Right ventricle myocardium superior (tissue), 1 donor: Measurements from ENCODE around the gene VPS13C. TPM values are rescaled to one million over a fixed set of nuclear protein-coding genes. Genes with fewer than 3 reads are reported as not detected.

ENCODE experiments used
- ATAC-seq: fragments of 200-7000 bp; cut with Tn5 transposase; one replicate; pipeline ENCODE4 v1.9.1; 2020; ENCODE audit warnings: mild to moderate bottlenecking; ENCODE audit not compliant: poor library complexity
- DNase-seq: peaks from one replicate; pipeline ENCODE4 v3.0.0-alpha.2; 2020
- intact Hi-C: fragments of 100-400 bp; cut with DNase I; formaldehyde crosslinking; loops from one replicate; pipeline ENCODE4 v1.11.2; 2022
- long read RNA-seq: library from polyadenylated mRNA; unstranded; transcript quantifications from one replicate; pipeline ENCODE4 v2.0.0, GENCODE V29; 2021
- total RNA-seq: library from RNA; stranded (reverse); fragmentation: NEBNext Ultra II Directional; extraction: Animal tissue kit (Norgen Biotek cat#: 25700); gene quantifications from one replicate; pipeline ENCODE4 v1.2.1, GENCODE V29; 2021
- donor health status: DM: no; HTN: yes; CAD: no; lungs with severe emphysema.

VPS13C gene, protein sequence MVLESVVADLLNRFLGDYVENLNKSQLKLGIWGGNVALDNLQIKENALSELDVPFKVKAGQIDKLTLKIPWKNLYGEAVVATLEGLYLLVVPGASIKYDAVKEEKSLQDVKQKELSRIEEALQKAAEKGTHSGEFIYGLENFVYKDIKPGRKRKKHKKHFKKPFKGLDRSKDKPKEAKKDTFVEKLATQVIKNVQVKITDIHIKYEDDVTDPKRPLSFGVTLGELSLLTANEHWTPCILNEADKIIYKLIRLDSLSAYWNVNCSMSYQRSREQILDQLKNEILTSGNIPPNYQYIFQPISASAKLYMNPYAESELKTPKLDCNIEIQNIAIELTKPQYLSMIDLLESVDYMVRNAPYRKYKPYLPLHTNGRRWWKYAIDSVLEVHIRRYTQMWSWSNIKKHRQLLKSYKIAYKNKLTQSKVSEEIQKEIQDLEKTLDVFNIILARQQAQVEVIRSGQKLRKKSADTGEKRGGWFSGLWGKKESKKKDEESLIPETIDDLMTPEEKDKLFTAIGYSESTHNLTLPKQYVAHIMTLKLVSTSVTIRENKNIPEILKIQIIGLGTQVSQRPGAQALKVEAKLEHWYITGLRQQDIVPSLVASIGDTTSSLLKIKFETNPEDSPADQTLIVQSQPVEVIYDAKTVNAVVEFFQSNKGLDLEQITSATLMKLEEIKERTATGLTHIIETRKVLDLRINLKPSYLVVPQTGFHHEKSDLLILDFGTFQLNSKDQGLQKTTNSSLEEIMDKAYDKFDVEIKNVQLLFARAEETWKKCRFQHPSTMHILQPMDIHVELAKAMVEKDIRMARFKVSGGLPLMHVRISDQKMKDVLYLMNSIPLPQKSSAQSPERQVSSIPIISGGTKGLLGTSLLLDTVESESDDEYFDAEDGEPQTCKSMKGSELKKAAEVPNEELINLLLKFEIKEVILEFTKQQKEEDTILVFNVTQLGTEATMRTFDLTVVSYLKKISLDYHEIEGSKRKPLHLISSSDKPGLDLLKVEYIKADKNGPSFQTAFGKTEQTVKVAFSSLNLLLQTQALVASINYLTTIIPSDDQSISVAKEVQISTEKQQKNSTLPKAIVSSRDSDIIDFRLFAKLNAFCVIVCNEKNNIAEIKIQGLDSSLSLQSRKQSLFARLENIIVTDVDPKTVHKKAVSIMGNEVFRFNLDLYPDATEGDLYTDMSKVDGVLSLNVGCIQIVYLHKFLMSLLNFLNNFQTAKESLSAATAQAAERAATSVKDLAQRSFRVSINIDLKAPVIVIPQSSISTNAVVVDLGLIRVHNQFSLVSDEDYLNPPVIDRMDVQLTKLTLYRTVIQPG (N-terminal part only)
- total RNA-seq: 32.8 TPM
- long read RNA-seq, partial matches to known transcripts: 3 of 6 reads
- long read RNA-seq, other reads (novel, unspliced or antisense): 3 of 6 reads

DNA sequence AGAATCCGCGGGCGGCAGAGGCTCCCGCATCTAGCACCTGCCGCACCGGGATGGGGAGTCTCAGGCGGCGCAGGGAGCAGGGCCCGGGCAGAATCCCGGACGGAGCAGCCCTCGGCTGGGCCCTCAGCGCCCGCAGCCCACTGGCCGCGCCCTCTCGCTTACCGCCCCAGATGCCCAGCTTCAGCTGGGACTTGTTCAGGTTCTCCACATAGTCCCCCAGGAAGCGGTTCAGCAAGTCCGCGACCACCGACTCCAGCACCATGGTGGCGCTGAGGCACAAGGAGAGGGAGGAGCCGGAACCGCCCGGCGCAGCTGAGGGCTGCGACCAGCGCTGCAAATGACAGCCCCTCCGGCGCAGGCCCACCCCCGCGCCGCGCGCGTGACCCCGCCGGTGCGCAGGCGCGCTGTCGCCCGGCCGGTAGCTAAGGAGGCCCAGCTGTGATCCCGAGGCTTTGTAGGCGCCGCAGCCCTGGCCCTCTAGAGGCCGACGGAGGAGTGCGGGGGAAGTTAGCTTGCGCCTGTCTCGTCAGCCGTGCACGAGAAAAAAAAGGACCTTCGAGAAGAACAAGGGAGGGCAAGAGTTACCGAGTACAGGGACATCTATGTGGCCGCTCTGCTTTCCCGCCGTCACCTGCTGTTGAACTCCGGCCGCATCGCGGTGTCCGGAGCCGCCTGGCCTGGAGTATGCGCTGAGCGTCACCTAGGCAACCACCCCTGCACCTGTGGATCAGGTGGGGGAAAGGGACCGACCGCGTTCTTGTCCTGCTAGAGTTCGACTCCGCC is at the start of gene VPS13C:
TSS of gene VPS13C (minus strand) at position 335 of the 783 bp plus-strand sequence. CDS start at position 262, 73 bp downstream.
- intact Hi-C loops: no loop called here
- ATAC-seq: peak; percentile 100
- peak; percentile 96 for DNase-seq

DNA sequence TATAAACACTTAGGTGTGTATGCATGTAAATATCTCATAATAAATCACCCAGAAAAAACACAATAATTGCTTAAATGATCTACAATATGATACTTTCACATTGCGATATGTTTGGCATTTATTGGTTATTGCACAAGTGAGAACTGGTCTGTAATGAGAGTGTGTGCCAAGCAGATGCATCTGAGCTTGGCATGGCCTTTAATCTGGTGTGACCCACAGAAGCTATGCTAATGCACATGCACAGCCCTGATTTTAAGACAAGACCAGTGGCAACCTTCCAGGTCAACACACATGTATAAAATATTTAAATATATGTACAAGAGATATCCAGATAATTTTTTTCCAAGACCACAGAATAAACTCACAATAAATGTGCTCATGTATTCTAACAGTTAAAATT is 49.2 kb upstream of the VPS13C start:
- no peak for ATAC-seq
- intact Hi-C loops: no loop called here
- DNase-seq: no peak

DNA sequence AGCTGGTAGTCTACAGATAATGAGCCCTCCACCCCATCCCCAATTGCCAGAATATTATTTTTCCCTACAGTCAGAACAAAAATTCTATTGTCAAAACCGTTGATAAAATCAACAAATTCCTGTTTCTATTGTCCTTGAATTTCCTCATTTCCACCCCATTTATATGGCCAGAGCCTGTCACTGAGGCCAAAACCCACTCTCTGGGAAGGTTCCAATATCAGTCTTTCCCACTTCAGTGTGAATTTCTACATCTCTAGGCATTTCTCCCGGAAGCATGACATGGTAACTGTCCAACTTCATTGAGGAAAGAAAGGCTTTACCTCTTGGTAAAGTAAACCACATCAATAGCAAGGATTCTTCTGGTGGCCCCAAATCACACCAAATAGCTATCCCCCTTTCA is 48.2 kb upstream of the VPS13C start:
- no peak for DNase-seq
- intact Hi-C loops: no loop called here
- ATAC-seq: no peak

DNA sequence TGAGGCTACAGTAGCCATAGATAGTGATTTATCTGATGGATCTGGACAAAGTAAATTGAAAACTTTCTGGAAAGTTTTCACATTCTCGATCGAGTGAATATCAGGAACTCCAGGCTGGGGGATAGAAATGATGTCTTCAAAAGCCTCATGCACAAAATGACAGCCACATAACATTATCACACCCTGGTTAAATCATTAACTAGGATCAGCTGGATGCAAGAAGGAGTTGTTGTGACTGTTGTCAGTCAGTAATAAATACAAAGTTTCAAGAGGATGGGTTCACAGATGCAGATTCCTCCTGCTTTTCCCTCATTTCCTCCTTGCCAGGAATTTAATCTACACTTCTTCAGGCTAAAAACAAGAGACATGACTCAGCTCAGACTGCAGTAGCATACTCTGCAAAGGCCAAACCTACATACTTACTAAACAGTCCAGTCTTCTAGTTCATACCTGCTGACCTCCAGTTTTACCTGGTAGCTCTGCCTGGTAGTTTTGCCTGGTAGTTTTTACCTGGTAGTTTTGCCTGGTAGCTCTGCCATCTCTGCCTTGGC is 47.4 kb upstream of the VPS13C start:
- DNase-seq (no peak), ATAC-seq (no peak)
- intact Hi-C loops: no loop called here

DNA sequence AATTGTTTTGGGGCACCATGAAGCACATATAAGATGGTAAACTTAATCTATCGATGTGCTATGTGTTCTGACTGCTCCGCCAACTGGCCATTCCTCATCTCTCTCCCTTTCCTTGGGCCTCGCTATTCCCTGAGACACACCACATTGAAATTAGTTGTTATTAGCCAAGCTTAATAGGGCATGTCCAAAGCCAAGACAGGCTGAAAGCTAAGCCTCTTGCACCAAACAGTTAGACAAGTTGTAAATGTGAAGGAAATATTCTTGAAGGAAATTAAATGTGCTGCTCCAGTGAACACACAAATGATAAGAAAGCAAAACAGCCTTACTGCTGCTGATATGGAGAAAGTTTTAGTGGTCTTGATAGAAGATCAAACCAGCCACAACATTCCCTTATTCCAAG is 45.8 kb upstream of the VPS13C start:
- no peak for ATAC-seq
- intact Hi-C loops: no loop called here
- DNase-seq: no peak

DNA sequence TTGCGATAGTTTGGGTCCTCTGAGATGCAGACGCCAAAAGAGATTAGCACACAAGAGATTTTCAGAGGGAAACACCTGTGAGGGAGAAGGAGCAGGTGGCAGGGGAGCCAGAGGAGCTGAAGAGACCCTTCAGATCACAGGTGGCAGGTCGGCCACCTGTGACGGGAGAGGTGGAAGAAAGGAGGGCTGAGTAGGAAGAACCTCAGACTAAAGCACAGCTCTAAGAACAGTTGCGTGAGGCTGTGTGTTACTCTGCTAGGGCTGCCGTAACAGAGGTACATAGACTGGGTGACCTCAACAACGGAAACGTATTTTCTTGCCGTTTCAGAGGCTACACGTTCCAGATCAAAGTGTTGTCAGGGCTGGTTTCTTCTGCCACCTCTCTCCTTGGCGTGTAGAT is 45.0 kb upstream of the VPS13C start:
- ATAC-seq (no peak), DNase-seq (no peak)
- intact Hi-C loops: no loop called here

DNA sequence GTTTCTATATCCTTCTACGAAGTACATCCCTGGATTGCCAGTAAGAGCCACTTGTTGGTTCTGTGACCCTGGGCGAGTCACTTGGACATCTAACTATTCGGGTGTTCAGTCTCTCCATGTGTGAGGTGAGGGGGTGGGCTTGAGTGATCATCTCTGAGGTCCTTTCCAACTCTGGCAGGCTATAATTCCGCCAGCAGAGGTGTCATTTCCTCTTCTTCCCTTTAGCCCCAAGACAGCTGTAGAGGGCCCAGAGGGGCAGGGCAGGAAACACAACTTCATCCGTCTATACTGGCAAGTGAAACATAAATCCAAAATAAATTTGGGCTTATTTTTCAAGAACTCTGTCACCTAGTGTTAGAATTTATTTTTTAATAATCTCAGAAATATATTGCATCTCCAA is 44.6 kb upstream of the VPS13C start:
- no peak for DNase-seq
- no peak for ATAC-seq
- intact Hi-C loops: no loop called here

DNA sequence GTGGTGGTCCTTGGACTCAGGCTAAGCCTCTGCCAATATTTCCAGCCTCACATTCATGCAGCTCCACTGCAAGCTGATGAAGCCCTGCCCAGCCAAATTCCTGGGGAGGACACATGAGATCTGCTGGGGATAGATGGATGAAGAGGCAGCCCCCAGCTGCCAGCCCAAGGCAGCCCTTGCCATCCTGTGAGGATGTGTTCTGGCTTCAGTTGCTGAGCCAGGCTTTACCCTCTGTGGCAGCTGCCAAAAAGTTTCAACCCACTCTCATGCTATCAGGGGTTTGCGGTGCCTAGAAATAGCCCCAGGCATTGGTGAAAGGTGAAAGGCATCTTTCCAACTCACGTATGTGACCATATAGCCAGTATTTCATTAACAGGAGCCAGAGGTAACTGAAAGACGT is 44.2 kb upstream of the VPS13C start:
- no peak for DNase-seq
- no peak for ATAC-seq
- intact Hi-C loops: no loop called here

DNA sequence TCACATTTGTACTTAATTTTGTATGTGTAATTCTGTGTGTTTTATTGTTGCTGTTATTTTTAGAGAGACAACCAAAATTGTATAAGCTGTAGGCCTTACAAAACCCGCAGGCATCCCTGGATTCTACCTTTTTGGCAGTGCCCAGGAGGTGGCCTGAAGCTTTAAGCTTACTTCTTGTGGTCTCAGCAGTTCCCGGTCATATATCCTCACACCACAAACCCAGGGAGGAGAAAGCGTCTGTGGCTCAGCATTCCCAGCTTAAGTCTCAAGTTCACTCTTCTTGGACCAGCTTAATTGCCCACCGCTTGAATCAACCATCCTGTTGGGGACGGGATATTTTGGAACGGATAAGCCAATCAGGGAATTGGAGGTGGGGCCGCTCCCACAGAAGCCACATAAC is 43.2 kb upstream of the VPS13C start:
- DNase-seq: no peak
- ATAC-seq: no peak
- intact Hi-C loops: no loop called here

DNA sequence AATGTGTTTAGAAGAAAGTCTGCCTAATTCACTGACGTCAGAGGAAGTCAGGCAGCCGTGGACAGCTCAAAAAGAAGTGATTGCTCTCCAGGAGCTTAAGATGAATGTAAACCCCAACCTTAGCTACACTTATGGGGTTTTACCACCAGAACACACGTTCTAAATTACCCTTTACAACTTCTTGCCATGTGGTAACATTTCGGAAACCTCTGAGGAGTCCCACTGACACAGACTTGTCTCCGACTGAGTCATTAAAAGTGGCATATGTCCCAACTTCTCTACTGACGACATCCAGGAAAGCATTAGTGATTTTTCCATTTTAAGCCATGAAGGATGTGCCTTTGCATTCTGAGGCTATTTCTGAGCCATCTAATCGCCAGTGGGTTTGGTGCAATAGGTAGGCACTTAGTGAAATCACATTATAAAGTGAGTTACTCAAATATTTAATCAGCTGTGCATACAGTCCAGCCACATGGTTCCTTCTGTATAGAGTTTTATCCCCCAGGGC is 38.9 kb upstream of the VPS13C start:
- ATAC-seq: no peak
- intact Hi-C loops: no loop called here
- DNase-seq: no peak

DNA sequence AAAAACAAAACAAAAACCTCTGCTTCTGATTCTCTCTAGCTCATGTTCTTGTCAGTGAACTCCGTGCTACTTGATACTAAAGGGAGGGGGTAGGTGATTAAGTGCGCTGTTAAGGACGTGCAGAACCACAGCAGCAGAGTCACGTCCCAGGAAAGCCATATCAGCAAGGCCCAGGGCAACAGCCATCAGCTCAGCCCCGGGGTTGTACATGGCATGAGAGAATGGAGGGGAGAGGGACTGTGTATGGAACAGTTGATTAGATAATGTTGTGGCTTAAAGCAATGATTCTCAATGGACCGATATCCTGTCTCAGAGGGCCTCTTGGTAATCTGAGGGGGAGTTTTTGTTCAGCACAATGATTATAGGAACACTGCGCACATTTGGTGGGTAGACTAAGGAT is 34.1 kb upstream of the VPS13C start:
- intact Hi-C loops: no loop called here
- DNase-seq: no peak
- no peak for ATAC-seq

DNA sequence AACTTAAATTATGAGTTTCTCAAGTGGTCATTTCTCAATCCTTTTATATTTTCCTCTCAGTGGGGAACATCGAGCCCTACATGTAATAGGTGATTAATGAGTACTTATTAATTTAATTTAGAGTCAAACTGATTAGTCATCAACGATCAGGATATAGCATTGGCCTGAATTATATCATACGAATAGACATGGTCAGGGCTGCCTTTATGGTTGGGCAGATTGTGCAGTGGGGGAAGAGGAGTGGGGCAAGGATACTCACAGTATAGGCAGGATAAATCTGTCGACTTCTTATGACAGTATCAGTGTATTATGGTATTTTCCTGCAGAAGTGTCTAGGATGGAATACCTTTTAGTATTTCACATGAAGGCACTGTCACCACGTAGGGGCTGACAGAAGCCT is 33.6 kb upstream of the VPS13C start:
- ATAC-seq (no peak), DNase-seq (no peak)
- intact Hi-C loops: no loop called here

DNA sequence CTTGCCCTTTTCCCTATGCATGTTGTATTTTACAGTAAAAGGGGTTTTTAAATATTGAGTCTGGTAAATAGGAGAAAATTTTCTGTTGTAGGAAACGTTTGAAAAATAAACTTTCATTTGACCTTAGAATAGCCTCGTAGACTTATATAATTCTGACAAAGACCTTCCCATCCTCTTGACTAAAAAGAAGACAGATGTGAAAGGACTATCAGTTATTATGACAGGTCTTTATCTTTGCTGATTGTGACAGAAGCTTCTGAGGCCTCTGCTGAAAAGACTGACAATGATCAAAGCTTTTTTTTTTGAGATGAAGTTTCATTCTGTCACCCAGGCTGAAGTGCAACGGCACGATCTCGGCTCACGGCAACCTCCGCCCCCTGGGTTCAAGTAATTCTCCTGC is 30.7 kb upstream of the VPS13C start:
- ATAC-seq (no peak), DNase-seq (no peak)
- intact Hi-C loops: no loop called here

DNA sequence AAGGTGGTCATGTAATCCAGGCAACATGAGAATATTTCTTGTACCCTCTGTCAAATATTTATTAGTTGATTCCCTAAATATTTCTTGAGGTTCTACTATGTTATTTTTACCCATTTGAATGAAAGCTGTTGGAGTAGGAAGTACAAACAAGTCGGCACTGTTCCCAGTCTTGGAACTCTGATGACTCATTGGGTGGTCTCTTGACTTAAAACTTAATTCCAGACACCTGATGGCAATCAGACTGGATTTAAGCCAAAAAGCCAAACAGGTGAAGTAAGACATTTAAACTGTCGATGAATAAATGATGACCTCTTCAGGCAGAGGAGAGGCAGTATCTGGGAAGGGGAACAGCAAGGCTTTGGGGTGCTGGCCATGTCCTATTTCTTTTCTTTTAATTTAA is 29.4 kb upstream of the VPS13C start:
- intact Hi-C loops: no loop called here
- DNase-seq (no peak), ATAC-seq (no peak)

DNA sequence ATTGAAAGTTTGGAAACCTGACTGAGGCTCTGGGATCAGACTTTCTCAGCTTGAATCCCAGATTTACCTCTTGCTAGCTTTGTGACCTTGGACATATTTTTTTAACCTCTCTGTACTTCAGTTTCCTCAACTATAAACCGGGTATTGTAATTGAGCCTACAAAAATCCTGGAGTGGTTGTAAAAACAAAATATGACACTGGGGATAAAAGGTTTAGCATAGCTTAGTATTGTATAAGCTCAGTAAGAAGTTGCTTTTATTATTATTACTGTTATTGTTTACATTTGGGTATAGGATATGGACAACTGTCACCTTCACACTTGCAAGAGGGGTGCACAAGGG is 28.1 kb upstream of the VPS13C start:
- intact Hi-C loops: no loop called here
- no peak for ATAC-seq
- no peak for DNase-seq

DNA sequence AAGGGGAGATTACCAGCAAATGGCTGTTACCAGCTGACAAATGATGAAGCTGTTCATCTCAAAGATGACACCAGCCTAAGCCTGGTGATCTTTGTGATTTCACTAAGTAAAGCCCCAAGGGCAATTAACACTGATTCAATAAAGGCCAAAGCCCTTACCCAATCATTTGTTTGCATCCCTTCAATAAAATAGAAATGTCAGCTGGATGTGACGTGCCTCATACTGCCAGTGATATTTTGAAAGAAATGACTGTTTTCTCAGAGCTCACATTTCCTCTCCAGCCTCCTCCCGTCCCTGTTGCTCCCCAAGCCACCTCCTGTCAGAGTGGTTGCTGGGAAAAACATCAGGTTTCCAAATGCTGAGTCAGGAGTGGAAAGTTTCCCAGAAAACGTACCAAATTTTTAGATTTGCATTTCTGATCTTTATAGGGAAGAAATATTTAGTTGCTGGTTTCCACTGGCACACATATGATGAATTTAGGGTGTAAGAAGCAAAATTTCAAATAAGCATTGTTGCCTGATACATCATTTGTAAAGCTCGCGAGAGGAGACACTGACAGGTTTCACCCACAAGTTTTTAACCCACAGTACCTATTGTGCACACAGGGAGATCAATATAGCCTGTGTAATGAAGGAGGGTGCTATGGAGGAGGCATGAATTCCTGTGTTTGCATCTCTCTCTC is 27.6 kb upstream of the VPS13C start:
- ATAC-seq (peak; percentile 46), DNase-seq (no peak)
- intact Hi-C loops: no loop called here

DNA sequence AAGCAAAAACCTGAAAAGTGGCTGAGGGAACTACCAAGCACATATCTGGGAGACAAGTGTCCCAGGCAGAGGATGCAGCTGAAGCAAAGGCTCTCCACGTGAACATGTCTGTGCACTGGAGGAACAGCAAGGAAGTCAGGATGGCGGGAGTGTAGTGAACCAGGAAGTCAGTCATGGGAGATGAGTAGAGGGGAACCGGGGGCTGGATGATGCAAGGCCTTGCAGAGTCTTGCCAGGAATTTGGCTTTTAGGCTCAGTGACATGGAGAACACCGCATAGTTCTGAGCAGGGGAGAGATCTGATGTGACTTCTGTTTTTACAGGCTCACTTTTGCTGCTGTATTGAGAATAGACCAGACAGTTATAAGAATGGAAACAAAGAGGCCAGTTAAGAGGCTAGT is 25.5 kb upstream of the VPS13C start:
- intact Hi-C loops: no loop called here
- DNase-seq (no peak), ATAC-seq (no peak)
